Left ventricle myocardium inferior (tissue), 1 donor: ENCODE results near the gene FRRS1. TPM values are rescaled to one million over a fixed set of nuclear protein-coding genes. Genes with fewer than 3 reads are reported as not detected.

Experiments
- DNase-seq: peaks from one replicate; pipeline ENCODE4 v3.0.0-alpha.2; 2020
- H3K27ac ChIP-seq: fragments of 200-600 bp; replicated peaks from 2 replicates; pipeline ENCODE4 v1.8.0; 2021
- H3K27me3 ChIP-seq: fragments of 200-600 bp; 2 replicates; pipeline ENCODE4 v1.8.0; 2021; ENCODE audit warnings: low read depth
- H3K36me3 ChIP-seq: fragments of 200-600 bp; 2 replicates; pipeline ENCODE4 v1.8.0; 2021
- H3K4me1 ChIP-seq: fragments of 200-600 bp; 2 replicates; pipeline ENCODE4 v1.8.0; 2021
- H3K4me3 ChIP-seq: fragments of 200-600 bp; 2 replicates; pipeline ENCODE4 v1.8.0; 2021; ENCODE audit warnings: mild to moderate bottlenecking, moderate library complexity
- H3K9me3 ChIP-seq: fragments of 200-600 bp; replicated peaks from 2 replicates; pipeline ENCODE4 v1.8.0; 2021
- CTCF ChIP-seq: fragments of 200-600 bp; IDR thresholded peaks from 2 replicates; pipeline ENCODE4 v1.8.0; 2021; ENCODE audit warnings: antibody characterized with exemption, mild to moderate bottlenecking, borderline replicate concordance
- intact Hi-C: fragments of 100-400 bp; cut with micrococcal nuclease; formaldehyde crosslinking; loops from one replicate; pipeline ENCODE4 v1.11.0; 2022
- total RNA-seq: library from RNA; stranded (reverse); fragmentation: NEBNext Ultra II Directional; extraction: Animal tissue kit (Norgen Biotek cat#: 25700); gene quantifications from one replicate; pipeline ENCODE4 v1.2.1, GENCODE V29; 2021
- donor health status: DM: no; HTN: yes; CAD: no; lungs with severe emphysema.

FRRS1 gene
- total RNA-seq, 1 donor from 2014 or later: 3.8 TPM

- no peak for TF ChIP-seq CTCF
- Histone ChIP-seq H3K27me3 (no peaks in the 10 kb centered on the region), H3K36me3 (peaks cover 65% of the 10 kb centered on the region), H3K27ac (peak overlapping the region; percentile 95), H3K4me1 (peaks cover 85% of the 10 kb centered on the region), H3K4me3 (no peak overlapping the region), H3K9me3 (no peaks in the 10 kb centered on the region)
- no peak for DNase-seq
- intact Hi-C loops: no loop called here
These were observed 84.9 kb downstream of the FRRS1 start for GRCh38 chr1:99681583-99681982.

- H3K27ac ChIP-seq: peak overlapping the region; percentile 95
- intact Hi-C loops: no loop called here
These were observed 86.2 kb downstream of the FRRS1 start for GRCh38 chr1:99680270-99680669.

GRCh38 chr1:99677416-99677815 is 89.0 kb downstream of the FRRS1 start:
- no peak for TF ChIP-seq CTCF
- no peaks in the 10 kb centered on the region for H3K27me3 ChIP-seq
- H3K36me3 ChIP-seq: peaks cover 76% of the 10 kb centered on the region
- H3K4me1 ChIP-seq: peaks cover 99% of the 10 kb centered on the region
- H3K9me3 ChIP-seq: no peaks in the 10 kb centered on the region
- H3K27ac ChIP-seq: peak overlapping the region; percentile 95
- H3K4me3 ChIP-seq: no peak overlapping the region
- DNase-seq: no peak
- intact Hi-C loops: no loop called here

More at GRCh38 chr1:99680270-99680669, 86.2 kb downstream of the FRRS1 start:
- DNase-seq: no peak
- Histone ChIP-seq H3K9me3 (no peaks in the 10 kb centered on the region), H3K4me1 (peaks cover 90% of the 10 kb centered on the region), H3K27me3 (no peaks in the 10 kb centered on the region), H3K4me3 (no peak overlapping the region), H3K36me3 (peaks cover 77% of the 10 kb centered on the region)
- no peak for TF ChIP-seq CTCF

GRCh38 chr1:99676876-99677275 is 89.6 kb downstream of the FRRS1 start:
- DNase-seq: no peak
- H3K9me3 ChIP-seq: no peaks in the 10 kb centered on the region
- no peak overlapping the region for H3K4me3 ChIP-seq
- peak overlapping the region; percentile 95 for H3K27ac ChIP-seq
- no peaks in the 10 kb centered on the region for H3K27me3 ChIP-seq
- peaks cover 76% of the 10 kb centered on the region for H3K36me3 ChIP-seq
- H3K4me1 ChIP-seq: peaks cover 99% of the 10 kb centered on the region
- intact Hi-C loops: no loop called here
- no peak for TF ChIP-seq CTCF

- peaks cover 99% of the 10 kb centered on the region for H3K4me1 ChIP-seq
These were observed 90.4 kb downstream of the FRRS1 start for GRCh38 chr1:99675994-99676393.

More at GRCh38 chr1:99675994-99676393, 90.4 kb downstream of the FRRS1 start:
- TF ChIP-seq CTCF: no peak
- Histone ChIP-seq H3K9me3 (no peaks in the 10 kb centered on the region), H3K27me3 (no peaks in the 10 kb centered on the region), H3K27ac (peak overlapping the region; percentile 95), H3K36me3 (peaks cover 82% of the 10 kb centered on the region), H3K4me3 (no peak overlapping the region)
- intact Hi-C loops: no loop called here
- DNase-seq: no peak
